H1 (cell line): ENCODE results near the gene SDF2. TPM values are rescaled to one million over a fixed set of nuclear protein-coding genes. Genes with fewer than 3 reads are reported as not detected.

Experiments
- CTCF ChIA-PET: fragments of 300-600 bp; sonication (Branson Sonifier 250); formaldehyde crosslinking; loops from one replicate; lab custom pipeline; 2021; ENCODE audit not compliant: partially characterized antibody; lab: Charles Lee
- POLR2A ChIA-PET: fragments of 300-600 bp; sonication (Branson Sonifier 250); formaldehyde crosslinking; loops from one replicate; lab custom pipeline; 2021; ENCODE audit warnings: inconsistent platforms; ENCODE audit not compliant: partially characterized antibody; lab: Charles Lee
- DNase-seq, 2 experiments: peaks; one replicate each; pipeline versions ENCODE4 v3.0.0 to v3.0.0-alpha.2; 2010 to 2022; ENCODE audit warnings: low spot score in 2 of 2, low read depth in 1 of 2, mixed read lengths in 1 of 2
- FAIRE-seq: peaks from 2 replicates; lab custom pipeline; 2011; peaks lifted over from hg19 to GRCh38; lab: Jason Lieb, UNC
- H2AFZ ChIP-seq: 2 replicates; pipeline ENCODE4 v1.8.1; 2012; ENCODE audit warnings: low read length, inconsistent platforms
- H2AK5ac ChIP-seq: 2 replicates; pipeline ENCODE4 v1.6.1; 2013; ENCODE audit warnings: low read depth, low read length
- H2BK120ac ChIP-seq: replicated peaks from 2 replicates; pipeline ENCODE3; 2013; ENCODE audit warnings: low read depth, low read length, inconsistent platforms
- H2BK12ac ChIP-seq: 2 replicates; pipeline ENCODE4 v1.6.1; 2013; ENCODE audit warnings: low read depth, low read length
- H2BK15ac ChIP-seq: 2 replicates; pipeline ENCODE4 v1.6.1; 2013; ENCODE audit warnings: low read length
- H2BK20ac ChIP-seq: 2 replicates; pipeline ENCODE4 v1.6.1; 2013; ENCODE audit warnings: low read length
- H2BK5ac ChIP-seq: 2 replicates; pipeline ENCODE4 v1.6.1; 2013; ENCODE audit warnings: low read depth, low read length
- H3K14ac ChIP-seq: 2 replicates; pipeline ENCODE4 v1.6.1; 2013; ENCODE audit warnings: inconsistent platforms; ENCODE audit not compliant: insufficient read length
- H3K18ac ChIP-seq: 2 replicates; pipeline ENCODE4 v1.6.1; 2013; ENCODE audit warnings: low read length; ENCODE audit errors: extremely low read depth
- H3K23ac ChIP-seq: 2 replicates; pipeline ENCODE4 v1.6.1; 2013; ENCODE audit warnings: inconsistent platforms; ENCODE audit not compliant: insufficient read length
- H3K23me2 ChIP-seq: 2 replicates; pipeline ENCODE4 v1.6.1; 2013; ENCODE audit warnings: low read depth, low read length
- H3K27ac ChIP-seq: 2 replicates; pipeline ENCODE4 v1.6.1; 2011; ENCODE audit warnings: low read depth, low read length, inconsistent platforms
- H3K27me3 ChIP-seq, 4 experiments: replicated peaks in 1 of 4; 1 replicate in 1 of 4; 2 replicates in 3 of 4; pipeline versions ENCODE4 v1.6.1 to v1.8.1; 2011 to 2013; ENCODE audit warnings: low read length in 3 of 4, mild to moderate bottlenecking in 3 of 4, inconsistent platforms in 2 of 4, mixed read lengths in 2 of 4, moderate library complexity in 1 of 4; ENCODE audit not compliant: control insufficient read depth in 3 of 4, insufficient read depth in 3 of 4; ENCODE audit errors: extremely low read depth in 1 of 4
- H3K36me3 ChIP-seq, 4 experiments: 2 replicates each; pipeline versions ENCODE4 v1.6.1 to v1.8.1; 2011 to 2013; ENCODE audit warnings: mild to moderate bottlenecking in 4 of 4, low read length in 3 of 4, moderate library complexity in 2 of 4, control low read depth in 1 of 4, inconsistent platforms in 1 of 4; ENCODE audit not compliant: insufficient read depth in 4 of 4, control insufficient read depth in 2 of 4
- H3K4ac ChIP-seq: replicated peaks from 2 replicates; pipeline ENCODE3; 2013; ENCODE audit warnings: low read length, low read depth, mixed read lengths, inconsistent platforms; ENCODE audit not compliant: insufficient read length
- H3K4me1 ChIP-seq, 4 experiments: replicated peaks in 1 of 4; 1 replicate in 1 of 4; 2 replicates in 3 of 4; pipeline versions ENCODE4 v1.6.1 to v1.8.1; 2011 to 2013; ENCODE audit warnings: low read length in 3 of 4, inconsistent platforms in 2 of 4, mixed read lengths in 1 of 4; ENCODE audit not compliant: insufficient read depth in 4 of 4, control insufficient read depth in 3 of 4
- H3K4me2 ChIP-seq, 2 experiments: 2 replicates each; pipeline versions ENCODE4 v1.6.1 to v1.8.1; 2011 to 2013; ENCODE audit warnings: low read depth in 2 of 2, low read length in 2 of 2, control low read depth in 1 of 2, inconsistent platforms in 1 of 2, mild to moderate bottlenecking in 1 of 2; ENCODE audit not compliant: insufficient read depth in 1 of 2
- H3K4me3 ChIP-seq, 4 experiments: fragments of 200-600, 300-600 bp in 1 of 4; sonication (generic), shearing (Covaris generic), sonication (Bioruptor Twin) in 1 of 4; 2 replicates each; pipeline versions ENCODE4 v1.5.1 to v1.8.1; 2011 to 2016; ENCODE audit warnings: low read length in 4 of 4, low read depth in 3 of 4, control low read depth in 2 of 4, inconsistent platforms in 2 of 4, mild to moderate bottlenecking in 2 of 4, mixed read lengths in 1 of 4, moderate library complexity in 1 of 4; ENCODE audit not compliant: insufficient read depth in 2 of 4; ENCODE audit errors: extremely low read depth in 1 of 4
- H3K56ac ChIP-seq: replicated peaks from 2 replicates; pipeline ENCODE3; 2013; ENCODE audit warnings: low read depth, mild to moderate bottlenecking, mixed read lengths, low read length, inconsistent platforms; ENCODE audit not compliant: insufficient read length
- H3K79me1 ChIP-seq: 2 replicates; pipeline ENCODE4 v1.6.1; 2013; ENCODE audit warnings: low read depth, low read length, control low read depth
- H3K79me2 ChIP-seq, 2 experiments: 2 replicates each; pipeline versions ENCODE4 v1.6.1 to v1.8.1; 2012 to 2013; ENCODE audit warnings: low read length in 2 of 2, mild to moderate bottlenecking in 2 of 2, inconsistent platforms in 1 of 2; ENCODE audit not compliant: insufficient read depth in 2 of 2, control insufficient read depth in 1 of 2
- H3K9ac ChIP-seq, 4 experiments: replicated peaks in 1 of 4; 1 replicate in 1 of 4; 2 replicates in 3 of 4; pipeline versions ENCODE4 v1.6.1 to v1.8.1; 2011 to 2013; ENCODE audit warnings: low read depth in 3 of 4, low read length in 3 of 4, control low read depth in 2 of 4, mild to moderate bottlenecking in 2 of 4, moderate library complexity in 2 of 4, inconsistent platforms in 1 of 4; ENCODE audit errors: extremely low read depth in 1 of 4
- H3K9me3 ChIP-seq, 2 experiments: 2 replicates each; pipeline versions ENCODE4 v1.6.1 to v1.8.1; 2012 to 2013; ENCODE audit warnings: mild to moderate bottlenecking in 2 of 2, moderate library complexity in 2 of 2, control low read depth in 1 of 2, inconsistent platforms in 1 of 2, low read depth in 1 of 2, low read length in 1 of 2, mixed read lengths in 1 of 2; ENCODE audit not compliant: insufficient read depth in 2 of 2
- H4K20me1 ChIP-seq, 2 experiments: replicated peaks in 1 of 2; 2 replicates each; pipeline versions ENCODE3 to v1.8.1; 2011 to 2013; ENCODE audit warnings: inconsistent platforms in 2 of 2, low read length in 2 of 2, mild to moderate bottlenecking in 1 of 2; ENCODE audit not compliant: insufficient read depth in 2 of 2, control insufficient read depth in 1 of 2
- H4K5ac ChIP-seq: 2 replicates; pipeline ENCODE4 v1.6.1; 2013; ENCODE audit warnings: low read length, low read depth, mixed read lengths, inconsistent platforms; ENCODE audit not compliant: insufficient read length
- H4K8ac ChIP-seq: 2 replicates; pipeline ENCODE4 v1.8.0; 2013; ENCODE audit warnings: mild to moderate bottlenecking, moderate library complexity, low read length, inconsistent platforms; ENCODE audit not compliant: insufficient read depth; ENCODE audit errors: extremely low read depth
- H4K91ac ChIP-seq: replicated peaks from 2 replicates; pipeline ENCODE3; 2013; ENCODE audit warnings: low read length, mixed read lengths, inconsistent platforms; ENCODE audit not compliant: insufficient read length
- NANOG ChIP-seq: IDR thresholded peaks from 2 replicates; pipeline ENCODE4 v1.6.1; 2011; ENCODE audit warnings: low read length, low read depth, mild to moderate bottlenecking, inconsistent platforms; ENCODE audit not compliant: insufficient read depth, poor library complexity, severe bottlenecking
- WGBS, 2 experiments: shearing (Covaris generic) in 1 of 2; methylation state at CpG; one replicate each; pipeline versions ENCODE4 v1.1.6 to v1.1.7; 2013 to 2015; ENCODE audit warnings: low lambda C conversion rate in 2 of 2, mixed read lengths in 2 of 2, inconsistent platforms in 1 of 2, low coverage in 1 of 2, missing lambda C conversion rate in 1 of 2; ENCODE audit not compliant: insufficient replicate concordance in 2 of 2, insufficient coverage in 1 of 2, insufficient read length in 1 of 2; ENCODE audit errors: extremely low coverage in 1 of 2, missing lambda C conversion rate in 1 of 2; 5-methylcytosine and 5-hydroxymethylcytosine counted together
- polyA plus RNA-seq, 7 experiments: library from polyadenylated mRNA; depleted of rRNA in 3 of 7; stranded (reverse) in 5 of 7; unstranded in 2 of 7; fragments of >200 nt in 5 of 7; fragments of 200-250 nt in 2 of 7; gene quantifications; 1 replicate in 5 of 7; 2 replicates in 1 of 7; 4 replicates in 1 of 7; pipeline versions ENCODE4 v1.2.1 to v1.2.3, GENCODE V29; 2011 to 2013; ENCODE audit warnings: missing spikeins in 2 of 7, mixed read lengths in 2 of 7
- total RNA-seq: library from RNA; stranded (reverse); fragmentation: NEBNext Ultra II Directional; extraction: Animal tissue kit (Norgen Biotek cat#: 25700); gene quantifications from 2 replicates; pipeline ENCODE4 v1.2.1, GENCODE V29; 2021

The SDF2 gene
- total and polyA plus RNA-seq, 2 of the 8 experiments (the other 6 are each of a cell fraction or from before 2014, with no cell fraction given), result 44.8 to 65.4 TPM

DNA sequence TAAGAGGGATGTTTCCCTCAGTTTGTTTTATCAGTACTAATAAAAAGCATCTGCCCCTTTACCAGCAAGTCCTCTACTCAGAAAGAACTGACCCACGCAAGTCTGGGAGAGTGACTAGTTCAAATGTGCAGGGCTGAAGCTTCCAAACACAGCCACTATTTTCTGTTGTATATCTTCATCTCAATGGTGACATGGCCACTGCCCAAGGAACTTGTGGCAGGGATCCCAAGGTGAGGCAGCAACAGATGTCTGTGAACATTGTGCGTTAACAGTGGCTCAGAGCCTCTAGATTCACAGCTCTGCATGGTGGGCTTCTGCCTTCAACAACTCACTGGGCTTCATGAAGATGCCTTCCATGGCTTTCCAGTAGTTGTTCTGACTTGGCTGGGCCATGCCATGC is 13.0 kb downstream of the SDF2 start:
- Histone ChIP-seq H3K4me3 (no peak overlapping the region), H4K8ac (no peak overlapping the region), H3K9me3 (no peaks in the 10 kb centered on the region), H3K27ac (no peak overlapping the region), H2BK12ac (no peak overlapping the region), H3K9ac (no peak overlapping the region), H3K4me2 (no peak overlapping the region), H3K4me1 (0 out of 7 replicates have a peak, but pooled peaks cover 0 to 1% (median 0%) of the 10 kb centered on the region in 4 experiments), H3K4ac (no peak overlapping the region), H2AK5ac (no peak overlapping the region), H2BK20ac (no peak overlapping the region), H3K27me3 (no peaks in the 10 kb centered on the region), H3K18ac (no peak overlapping the region), H4K5ac (no peak overlapping the region), H2BK15ac (no peak overlapping the region), H3K56ac (no peak overlapping the region), H2BK120ac (no peak overlapping the region), H3K79me2 (peaks cover 0 to 9% of the 10 kb centered on the region in 2 experiments; a peak in 2 of 4 replicates), H2BK5ac (no peak overlapping the region), H3K36me3 (peaks cover 0 to 11% (median 10%) of the 10 kb centered on the region in 4 experiments; a peak in 7 of 8 replicates), H4K20me1 (peaks cover 0 to 4% of the 10 kb centered on the region in 2 experiments), H2AFZ (no peak overlapping the region), H3K23me2 (peaks cover 5% of the 10 kb centered on the region; the same call in 1 of the 2 replicates), H3K14ac (no peak overlapping the region), H3K23ac (no peak overlapping the region), H3K79me1 (no peaks in the 10 kb centered on the region; the same call in 1 of the 2 replicates), H4K91ac (no peak overlapping the region)
- WGBS, 2 experiments, result 96% methylated on average over 2 of the region's 2 CpGs; no CpG with 5 or more reads in 1 of the 2 experiments
- TF ChIP-seq NANOG, result no peak
- CTCF ChIA-PET, result interaction anchor here (0.6 to 3.8 kb wide), 9 partner anchors 7 to 161 kb away, joined by 3 to 14 read pairs (median 3); partner anchors contain the start of genes SDF2 and SUPT6H
- POLR2A ChIA-PET, result interaction anchor here (0.5 to 1.9 kb wide), 7 partner anchors 11 to 175 kb away, joined by 3 to 19 read pairs (median 3); partner anchors contain the start of genes PROCA1, SDF2 and SUPT6H
- DNase-seq, result no peak
- FAIRE-seq, result no peak
